Keratinocyte (primary cell): Measurements from ENCODE around the gene SIGLEC9.

Experiments
- CTCF ChIP-seq, 3 experiments: IDR thresholded peaks in 1 of 3; conservative IDR thresholded peaks in 1 of 3; optimal IDR thresholded peaks in 1 of 3; 2 replicates in 2 of 3; 3 replicates in 1 of 3; pipeline versions ENCODE3 to v1.5.1; 2011; ENCODE audit warnings: low read length in 3 of 3, mild to moderate bottlenecking in 3 of 3, moderate library complexity in 2 of 3, control low read depth in 1 of 3, inconsistent platforms in 1 of 3; ENCODE audit not compliant: insufficient read depth in 2 of 3; ENCODE audit errors: extremely low read depth in 1 of 3
- EZH2 ChIP-seq: IDR thresholded peaks from one replicate; pipeline ENCODE4 v1.6.1; 2012; ENCODE audit warnings: inconsistent platforms, mild to moderate bottlenecking, low read length, moderate library complexity

- TF ChIP-seq CTCF (optimal IDR thresholded peaks at IDR 0.05 in 1 of 3, IDR thresholded peaks at IDR 0.05 in 1 of 3, conservative IDR thresholded peaks at IDR 0.05 in 1 of 3; ENCODE audit: extremely low read depth in 1 of 3, insufficient read depth in 2 of 3, low read length in 3 of 3) (no peak), EZH2 (no peak)
Measured at GRCh38 chr19:51097796-51098195, 26.9 kb upstream of the SIGLEC9 start.
